HUES64 (cell line): Measurements from ENCODE around the gene PGA5.

Experiments used
- H3K27ac ChIP-seq: 2 replicates; pipeline ENCODE4 v1.7.0; 2013; ENCODE audit warnings: low read depth, low read length, inconsistent platforms
- H3K27me3 ChIP-seq: 2 replicates; pipeline ENCODE4 v1.6.1; 2013; ENCODE audit warnings: mild to moderate bottlenecking, low read length; ENCODE audit not compliant: insufficient read depth
- H3K36me3 ChIP-seq: 2 replicates; pipeline ENCODE4 v1.6.1; 2013; ENCODE audit warnings: mild to moderate bottlenecking, low read length; ENCODE audit not compliant: insufficient read depth
- H3K4me1 ChIP-seq: 2 replicates; pipeline ENCODE4 v1.6.1; 2013; ENCODE audit warnings: mild to moderate bottlenecking, low read length, moderate library complexity; ENCODE audit not compliant: insufficient read depth
- H3K4me3 ChIP-seq: 2 replicates; pipeline ENCODE4 v1.5.1; 2013; ENCODE audit warnings: mild to moderate bottlenecking, low read length, moderate library complexity
- H3K9ac ChIP-seq: 2 replicates; pipeline ENCODE4 v1.6.1; 2013; ENCODE audit warnings: mild to moderate bottlenecking, low read depth, low read length
- H3K9me3 ChIP-seq: 2 replicates; pipeline ENCODE4 v1.6.1; 2013; ENCODE audit warnings: low read depth, low read length; ENCODE audit not compliant: insufficient read depth
- WGBS: fragments of 150-250, 120-280 bp; methylation state at CpG from one replicate; pipeline ENCODE4 v1.1.7; 2013; ENCODE audit warnings: missing lambda C conversion rate; 5-methylcytosine and 5-hydroxymethylcytosine counted together

Gene PGA5

GRCh38 chr11:61297746-61298145 is 56.8 kb downstream of the PGA5 start:
- Histone ChIP-seq H3K27me3 (peaks cover 15% of the 10 kb centered on the region), H3K4me3 (no peak overlapping the region), H3K27ac (no peak overlapping the region), H3K9me3 (no peaks in the 10 kb centered on the region), H3K4me1 (peaks cover 4% of the 10 kb centered on the region; the same call in 1 of the 2 replicates), H3K36me3 (peaks cover 48% of the 10 kb centered on the region), H3K9ac (no peak overlapping the region)
- WGBS: 81% methylated on average over 5 of the region's 5 CpGs

DNA sequence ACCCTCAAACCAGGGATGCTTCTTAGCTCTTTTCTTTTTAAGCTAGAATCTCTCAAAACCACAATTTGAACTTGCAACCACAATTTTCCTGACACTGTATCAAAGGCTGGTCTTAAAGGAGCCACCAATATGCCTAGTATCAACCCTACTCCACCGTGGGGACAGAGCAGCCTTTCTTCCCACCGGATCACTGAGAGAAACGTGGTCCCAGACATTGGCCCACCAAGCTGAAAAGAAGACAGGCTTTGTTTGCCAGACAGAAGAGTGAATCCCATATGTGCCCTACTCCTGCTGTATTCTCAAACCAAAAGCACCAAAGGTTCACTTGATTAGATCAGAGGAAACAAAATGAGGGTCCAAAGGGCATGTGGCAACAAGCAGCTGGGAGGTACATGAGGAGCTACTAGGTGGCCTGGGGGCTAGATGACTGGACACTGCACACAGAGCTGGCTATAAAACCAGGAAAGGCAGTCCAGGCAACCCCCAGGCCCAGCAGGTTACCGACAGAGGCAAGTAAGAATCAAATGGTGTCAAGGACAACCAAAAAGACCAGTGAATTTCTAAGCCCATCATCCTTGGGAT is 57.8 kb downstream of the PGA5 start:
- Histone ChIP-seq H3K27me3 (peaks cover 9% of the 10 kb centered on the region), H3K4me1 (no peaks in the 10 kb centered on the region), H3K9ac (no peak overlapping the region), H3K36me3 (peaks cover 58% of the 10 kb centered on the region), H3K9me3 (no peaks in the 10 kb centered on the region), H3K4me3 (no peak overlapping the region), H3K27ac (no peak overlapping the region)
- WGBS: 84% methylated on average over 4 of the region's 4 CpGs
